Measurements from ENCODE around the gene THRB.

THRB gene

GRCh38 chr3:24128199-24129005 lies 366.2 kb downstream of the THRB start:
- no peak for DNase-seq
- no peak overlapping the region for H3K27ac ChIP-seq (ENCODE audit: insufficient read depth, low read length, poor library complexity, severe bottlenecking)
- H3K4me3 ChIP-seq (ENCODE audit: insufficient read depth, low read depth, low read length, poor library complexity, severe bottlenecking): no peak overlapping the region
- no peaks in the 10 kb centered on the region for H3K36me3 ChIP-seq (ENCODE audit: control insufficient read depth, insufficient read depth, low read length)
- H3K27me3 ChIP-seq (replicated peaks; ENCODE audit: control insufficient read depth, insufficient read depth, low read length, poor library complexity, severe bottlenecking): no peaks in the 10 kb centered on the region
- H3K9me3 ChIP-seq (ENCODE audit: control insufficient read depth, low read length): no peaks in the 10 kb centered on the region
- H3K4me1 ChIP-seq (ENCODE audit: control insufficient read depth, insufficient read depth, low read length, poor library complexity, severe bottlenecking): no peaks in the 10 kb centered on the region

GRCh38 chr3:24123596-24123995 lies 371.1 kb downstream of the THRB start:
- H3K9me3 ChIP-seq (ENCODE audit: control insufficient read depth, low read length): no peaks in the 10 kb centered on the region
- H3K27ac ChIP-seq (ENCODE audit: insufficient read depth, low read length, poor library complexity, severe bottlenecking): no peak overlapping the region
- no peaks in the 10 kb centered on the region for H3K36me3 ChIP-seq (ENCODE audit: control insufficient read depth, insufficient read depth, low read length)
- H3K4me1 ChIP-seq (ENCODE audit: control insufficient read depth, insufficient read depth, low read length, poor library complexity, severe bottlenecking): no peaks in the 10 kb centered on the region
- no peak overlapping the region for H3K4me3 ChIP-seq (ENCODE audit: insufficient read depth, low read depth, low read length, poor library complexity, severe bottlenecking)
- H3K27me3 ChIP-seq (replicated peaks; ENCODE audit: control insufficient read depth, insufficient read depth, low read length, poor library complexity, severe bottlenecking): no peaks in the 10 kb centered on the region
- no peak for DNase-seq

GRCh38 chr3:24120434-24120833 lies 374.2 kb downstream of the THRB start:
- no peak overlapping the region for H3K4me3 ChIP-seq (ENCODE audit: insufficient read depth, low read depth, low read length, poor library complexity, severe bottlenecking)
- DNase-seq: no peak
- H3K27ac ChIP-seq (ENCODE audit: insufficient read depth, low read length, poor library complexity, severe bottlenecking): no peak overlapping the region
- H3K9me3 ChIP-seq (ENCODE audit: control insufficient read depth, low read length): no peaks in the 10 kb centered on the region
- H3K4me1 ChIP-seq (ENCODE audit: control insufficient read depth, insufficient read depth, low read length, poor library complexity, severe bottlenecking): no peaks in the 10 kb centered on the region
- no peaks in the 10 kb centered on the region for H3K36me3 ChIP-seq (ENCODE audit: control insufficient read depth, insufficient read depth, low read length)
- H3K27me3 ChIP-seq (replicated peaks; ENCODE audit: control insufficient read depth, insufficient read depth, low read length, poor library complexity, severe bottlenecking): no peaks in the 10 kb centered on the region

GRCh38 chr3:24119321-24119751 lies 375.3 kb downstream of the THRB start:
- Histone ChIP-seq H3K36me3 (ENCODE audit: control insufficient read depth, insufficient read depth, low read length) (no peaks in the 10 kb centered on the region), H3K9me3 (ENCODE audit: control insufficient read depth, low read length) (no peaks in the 10 kb centered on the region), H3K27ac (ENCODE audit: insufficient read depth, low read length, poor library complexity, severe bottlenecking) (no peak overlapping the region), H3K4me1 (ENCODE audit: control insufficient read depth, insufficient read depth, low read length, poor library complexity, severe bottlenecking) (no peaks in the 10 kb centered on the region), H3K4me3 (ENCODE audit: insufficient read depth, low read depth, low read length, poor library complexity, severe bottlenecking) (no peak overlapping the region), H3K27me3 (replicated peaks; ENCODE audit: control insufficient read depth, insufficient read depth, low read length, poor library complexity, severe bottlenecking) (no peaks in the 10 kb centered on the region)
- DNase-seq: no peak

- Histone ChIP-seq H3K27ac (ENCODE audit: insufficient read depth, low read length, poor library complexity, severe bottlenecking) (no peak overlapping the region), H3K4me3 (ENCODE audit: insufficient read depth, low read depth, low read length, poor library complexity, severe bottlenecking) (no peak overlapping the region), H3K4me1 (ENCODE audit: control insufficient read depth, insufficient read depth, low read length, poor library complexity, severe bottlenecking) (no peaks in the 10 kb centered on the region), H3K27me3 (replicated peaks; ENCODE audit: control insufficient read depth, insufficient read depth, low read length, poor library complexity, severe bottlenecking) (no peaks in the 10 kb centered on the region), H3K9me3 (ENCODE audit: control insufficient read depth, low read length) (no peaks in the 10 kb centered on the region), H3K36me3 (ENCODE audit: control insufficient read depth, insufficient read depth, low read length) (no peaks in the 10 kb centered on the region)
- no peak for DNase-seq
Observed at GRCh38 chr3:24117508-24117907, 377.1 kb downstream of the THRB start.

GRCh38 chr3:24111711-24112110 lies 382.9 kb downstream of the THRB start:
- no peaks in the 10 kb centered on the region for H3K4me1 ChIP-seq (ENCODE audit: control insufficient read depth, insufficient read depth, low read length, poor library complexity, severe bottlenecking)
- H3K27me3 ChIP-seq (replicated peaks; ENCODE audit: control insufficient read depth, insufficient read depth, low read length, poor library complexity, severe bottlenecking): no peaks in the 10 kb centered on the region
- no peaks in the 10 kb centered on the region for H3K9me3 ChIP-seq (ENCODE audit: control insufficient read depth, low read length)
- no peak for DNase-seq
- no peak overlapping the region for H3K4me3 ChIP-seq (ENCODE audit: insufficient read depth, low read depth, low read length, poor library complexity, severe bottlenecking)
- no peak overlapping the region for H3K27ac ChIP-seq (ENCODE audit: insufficient read depth, low read length, poor library complexity, severe bottlenecking)
- no peaks in the 10 kb centered on the region for H3K36me3 ChIP-seq (ENCODE audit: control insufficient read depth, insufficient read depth, low read length)

GRCh38 chr3:24110051-24110450 lies 384.6 kb downstream of the THRB start:
- H3K27me3 ChIP-seq (replicated peaks; ENCODE audit: control insufficient read depth, insufficient read depth, low read length, poor library complexity, severe bottlenecking): no peaks in the 10 kb centered on the region
- no peaks in the 10 kb centered on the region for H3K9me3 ChIP-seq (ENCODE audit: control insufficient read depth, low read length)
- no peaks in the 10 kb centered on the region for H3K4me1 ChIP-seq (ENCODE audit: control insufficient read depth, insufficient read depth, low read length, poor library complexity, severe bottlenecking)
- no peak overlapping the region for H3K27ac ChIP-seq (ENCODE audit: insufficient read depth, low read length, poor library complexity, severe bottlenecking)
- no peak for DNase-seq
- H3K4me3 ChIP-seq (ENCODE audit: insufficient read depth, low read depth, low read length, poor library complexity, severe bottlenecking): no peak overlapping the region
- H3K36me3 ChIP-seq (ENCODE audit: control insufficient read depth, insufficient read depth, low read length): no peaks in the 10 kb centered on the region

- no peaks in the 10 kb centered on the region for H3K27me3 ChIP-seq (replicated peaks; ENCODE audit: control insufficient read depth, insufficient read depth, low read length, poor library complexity, severe bottlenecking)
- DNase-seq: no peak
- no peaks in the 10 kb centered on the region for H3K9me3 ChIP-seq (ENCODE audit: control insufficient read depth, low read length)
- H3K27ac ChIP-seq (ENCODE audit: insufficient read depth, low read length, poor library complexity, severe bottlenecking): no peak overlapping the region
- no peaks in the 10 kb centered on the region for H3K4me1 ChIP-seq (ENCODE audit: control insufficient read depth, insufficient read depth, low read length, poor library complexity, severe bottlenecking)
- H3K4me3 ChIP-seq (ENCODE audit: insufficient read depth, low read depth, low read length, poor library complexity, severe bottlenecking): no peak overlapping the region
- H3K36me3 ChIP-seq (ENCODE audit: control insufficient read depth, insufficient read depth, low read length): no peaks in the 10 kb centered on the region
Observed at GRCh38 chr3:24101676-24102168, 392.9 kb downstream of the THRB start.

- Histone ChIP-seq H3K9me3 (ENCODE audit: control insufficient read depth, low read length) (no peaks in the 10 kb centered on the region), H3K27me3 (replicated peaks; ENCODE audit: control insufficient read depth, insufficient read depth, low read length, poor library complexity, severe bottlenecking) (no peaks in the 10 kb centered on the region), H3K4me1 (ENCODE audit: control insufficient read depth, insufficient read depth, low read length, poor library complexity, severe bottlenecking) (no peaks in the 10 kb centered on the region), H3K4me3 (ENCODE audit: insufficient read depth, low read depth, low read length, poor library complexity, severe bottlenecking) (no peak overlapping the region), H3K36me3 (ENCODE audit: control insufficient read depth, insufficient read depth, low read length) (no peaks in the 10 kb centered on the region), H3K27ac (ENCODE audit: insufficient read depth, low read length, poor library complexity, severe bottlenecking) (no peak overlapping the region)
- no peak for DNase-seq
Observed at GRCh38 chr3:24100696-24101402, 393.8 kb downstream of the THRB start.

GRCh38 chr3:24096695-24097290 lies 397.9 kb downstream of the THRB start:
- DNase-seq: no peak
- H3K36me3 ChIP-seq (ENCODE audit: control insufficient read depth, insufficient read depth, low read length): no peaks in the 10 kb centered on the region
- no peak overlapping the region for H3K27ac ChIP-seq (ENCODE audit: insufficient read depth, low read length, poor library complexity, severe bottlenecking)

More at GRCh38 chr3:24096695-24097290, 397.9 kb downstream of the THRB start:
- no peaks in the 10 kb centered on the region for H3K9me3 ChIP-seq (ENCODE audit: control insufficient read depth, low read length)
- H3K4me1 ChIP-seq (ENCODE audit: control insufficient read depth, insufficient read depth, low read length, poor library complexity, severe bottlenecking): no peaks in the 10 kb centered on the region
- H3K27me3 ChIP-seq (replicated peaks; ENCODE audit: control insufficient read depth, insufficient read depth, low read length, poor library complexity, severe bottlenecking): no peaks in the 10 kb centered on the region
- H3K4me3 ChIP-seq (ENCODE audit: insufficient read depth, low read depth, low read length, poor library complexity, severe bottlenecking): no peak overlapping the region

All from effector memory CD4-positive, alpha-beta T cell (primary cell).